GM12865 (cell line): ENCODE results near the gene ZNF701.
A peak's percentile ranks its signal among the peaks of the same experiment; 100 is the strongest.
"Not testable (repeated sequence)": the region's sequence is repeated elsewhere in the genome, so short reads cannot be mapped to it uniquely, and the experiment has no call there.

Source experiments
- DNase-seq: peaks from one replicate; pipeline ENCODE4 v3.0.0; 2010; ENCODE audit warnings: low read depth
- H3K4me3 ChIP-seq: 2 replicates; pipeline ENCODE4 v1.5.1; 2011; ENCODE audit warnings: mild to moderate bottlenecking, low read depth, low read length, control low read depth
- TF ChIP-seq, protein P1 (sequence below): IDR thresholded peaks from 2 replicates; pipeline ENCODE4 v1.5.1; 2011; ENCODE audit warnings: low read length, control low read depth, low read depth, inconsistent platforms; ENCODE audit not compliant: insufficient read depth; ENCODE audit errors: missing control alignments

ZNF701 gene

DNA sequence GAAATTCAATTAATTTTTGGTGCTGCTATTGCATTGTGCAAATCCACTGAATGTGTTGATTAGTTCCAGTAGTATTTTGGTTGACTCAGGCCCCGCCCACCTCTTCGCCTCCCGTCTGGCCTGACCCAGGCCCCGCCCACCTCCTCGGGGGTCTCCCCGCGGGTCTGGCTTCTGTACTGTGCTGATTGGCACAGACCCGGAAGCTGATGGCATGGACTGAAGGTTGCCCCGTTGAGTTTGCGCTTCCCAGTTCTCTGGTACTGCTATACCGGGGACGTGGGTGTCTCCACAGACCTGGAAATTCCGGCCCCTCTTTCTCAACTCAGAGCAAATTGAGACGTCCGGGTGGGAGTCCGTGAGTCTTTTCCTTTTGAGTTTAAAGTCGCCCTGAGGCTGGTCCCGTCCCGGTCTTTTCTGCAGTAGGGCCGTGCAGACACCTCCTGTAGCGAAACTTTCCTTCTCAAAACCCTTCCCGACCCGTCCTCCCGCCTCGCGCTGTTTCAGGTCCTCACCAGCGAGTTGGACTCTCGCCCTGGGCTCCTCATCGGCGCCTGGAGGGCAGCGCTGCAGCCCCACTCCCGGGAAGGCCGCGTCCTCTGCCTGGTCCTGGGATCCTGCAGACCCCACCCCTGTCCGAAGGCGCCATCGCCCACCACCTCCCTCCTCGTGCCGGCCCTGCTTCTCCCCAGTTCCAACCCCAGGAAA, 14.8 kb downstream of the ZNF701 start:
- no peak overlapping the region for H3K4me3 ChIP-seq
- TF ChIP-seq, protein P1, sequence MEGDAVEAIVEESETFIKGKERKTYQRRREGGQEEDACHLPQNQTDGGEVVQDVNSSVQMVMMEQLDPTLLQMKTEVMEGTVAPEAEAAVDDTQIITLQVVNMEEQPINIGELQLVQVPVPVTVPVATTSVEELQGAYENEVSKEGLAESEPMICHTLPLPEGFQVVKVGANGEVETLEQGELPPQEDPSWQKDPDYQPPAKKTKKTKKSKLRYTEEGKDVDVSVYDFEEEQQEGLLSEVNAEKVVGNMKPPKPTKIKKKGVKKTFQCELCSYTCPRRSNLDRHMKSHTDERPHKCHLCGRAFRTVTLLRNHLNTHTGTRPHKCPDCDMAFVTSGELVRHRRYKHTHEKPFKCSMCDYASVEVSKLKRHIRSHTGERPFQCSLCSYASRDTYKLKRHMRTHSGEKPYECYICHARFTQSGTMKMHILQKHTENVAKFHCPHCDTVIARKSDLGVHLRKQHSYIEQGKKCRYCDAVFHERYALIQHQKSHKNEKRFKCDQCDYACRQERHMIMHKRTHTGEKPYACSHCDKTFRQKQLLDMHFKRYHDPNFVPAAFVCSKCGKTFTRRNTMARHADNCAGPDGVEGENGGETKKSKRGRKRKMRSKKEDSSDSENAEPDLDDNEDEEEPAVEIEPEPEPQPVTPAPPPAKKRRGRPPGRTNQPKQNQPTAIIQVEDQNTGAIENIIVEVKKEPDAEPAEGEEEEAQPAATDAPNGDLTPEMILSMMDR = no peak
- DNase-seq = no peak

DNA sequence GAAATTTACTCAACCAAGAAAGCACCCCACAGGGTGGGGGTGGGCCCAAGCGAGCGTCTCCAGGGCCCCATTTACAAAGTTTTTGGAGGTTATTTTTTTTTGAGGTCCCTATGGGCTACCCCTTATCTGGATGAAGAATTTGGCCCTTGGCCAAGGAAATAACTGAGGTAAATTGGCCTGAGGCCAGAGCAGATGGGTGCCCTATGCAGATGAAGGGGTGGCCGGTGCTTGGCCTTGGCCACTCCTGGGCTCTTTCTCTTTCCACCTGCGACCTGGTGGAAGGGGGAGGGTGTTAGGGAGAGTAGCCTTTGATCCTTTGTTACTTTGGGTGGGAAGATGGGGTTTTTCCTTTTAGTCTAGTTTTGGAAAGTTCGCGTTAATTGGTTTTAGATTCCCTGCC, 15.5 kb downstream of the ZNF701 start:
- no peak for DNase-seq
- TF ChIP-seq, protein P1 = no peak
- no peak overlapping the region for H3K4me3 ChIP-seq

DNA sequence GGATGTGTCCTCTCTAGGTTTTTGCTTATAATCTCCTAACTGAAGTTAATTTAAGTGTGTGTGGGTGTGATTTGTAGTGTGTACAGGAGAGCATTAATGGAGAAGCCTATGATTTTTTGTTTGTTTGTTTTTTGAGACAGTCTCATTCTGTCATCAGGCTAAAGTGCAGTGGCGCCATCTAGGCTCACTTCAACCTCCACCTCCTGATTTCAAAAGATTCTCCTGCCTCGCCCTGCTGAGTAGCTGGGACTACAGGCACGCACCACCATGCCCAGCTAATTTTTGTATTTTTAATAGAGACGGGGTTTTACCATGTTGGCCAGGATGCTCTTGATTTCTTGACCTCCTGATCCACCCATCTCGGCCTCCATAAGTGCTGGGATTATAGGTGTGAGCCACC, 20.6 kb downstream of the ZNF701 start:
- TF ChIP-seq, protein P1 = no peak
- DNase-seq = no peak
- no peak overlapping the region for H3K4me3 ChIP-seq

DNA sequence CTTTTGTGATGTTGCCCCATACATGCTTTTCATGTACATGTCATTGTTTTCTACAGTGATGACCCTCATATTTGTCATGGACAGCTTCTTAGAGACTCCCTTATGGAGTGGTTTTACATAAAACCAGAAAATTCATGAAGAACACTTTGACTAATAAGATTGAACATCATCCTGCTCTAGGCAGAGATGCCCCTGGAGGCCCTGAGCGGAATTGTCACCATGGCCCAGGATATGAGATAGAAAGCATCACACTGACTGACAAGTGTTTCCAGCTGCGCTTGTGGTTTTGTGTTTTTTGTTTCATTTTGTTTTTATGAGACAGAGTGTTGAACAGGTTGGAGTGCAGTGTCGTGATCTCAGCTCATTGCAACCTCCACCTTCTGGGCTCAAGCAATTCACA, 22.2 kb downstream of the ZNF701 start:
- H3K4me3 ChIP-seq = no peak overlapping the region
- no peak for DNase-seq
- TF ChIP-seq, protein P1 = no peak

DNA sequence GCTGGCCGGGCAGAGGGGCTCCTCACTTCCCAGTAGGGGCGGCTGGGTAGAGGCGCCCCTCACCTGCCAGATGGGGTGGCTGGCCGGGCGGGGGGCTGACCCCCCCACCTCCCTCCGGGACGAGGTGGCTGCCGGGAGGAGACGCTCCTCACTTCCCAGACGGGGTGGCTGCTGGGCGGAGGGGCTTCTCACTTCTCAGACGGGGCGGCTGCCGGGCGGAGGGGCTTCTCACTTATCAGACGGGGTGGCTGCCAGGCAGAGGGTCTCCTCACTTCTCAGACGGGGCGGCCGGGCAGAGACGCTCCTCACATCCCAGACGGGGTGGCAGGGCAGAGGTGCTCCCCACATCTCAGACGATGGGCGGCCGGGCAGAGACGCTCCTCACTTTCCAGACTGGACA, 23.4 kb downstream of the ZNF701 start:
- not testable (repeated sequence) for H3K4me3 ChIP-seq, DNase-seq

DNA sequence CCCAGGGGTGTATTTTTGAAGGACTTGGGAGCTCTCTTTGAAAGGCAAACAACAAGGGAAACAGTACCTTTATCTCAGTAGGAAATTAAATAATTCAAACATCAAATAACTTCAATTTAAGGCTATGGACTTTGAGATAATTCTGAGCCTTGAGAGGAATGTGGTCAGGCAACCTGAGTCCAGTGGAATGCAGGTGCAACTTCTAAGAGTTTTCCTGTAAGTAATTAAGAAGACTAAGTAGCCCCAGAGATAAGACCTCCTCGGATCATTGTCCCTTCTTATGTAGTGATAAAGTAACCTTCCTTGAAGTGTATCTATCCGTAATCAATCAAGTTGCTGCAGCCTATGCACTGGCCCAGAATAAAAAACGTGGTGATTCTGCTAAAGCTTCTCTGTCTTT, 29.2 kb downstream of the ZNF701 start:
- H3K4me3 ChIP-seq = no peak overlapping the region
- TF ChIP-seq, protein P1 = no peak
- DNase-seq = no peak

DNA sequence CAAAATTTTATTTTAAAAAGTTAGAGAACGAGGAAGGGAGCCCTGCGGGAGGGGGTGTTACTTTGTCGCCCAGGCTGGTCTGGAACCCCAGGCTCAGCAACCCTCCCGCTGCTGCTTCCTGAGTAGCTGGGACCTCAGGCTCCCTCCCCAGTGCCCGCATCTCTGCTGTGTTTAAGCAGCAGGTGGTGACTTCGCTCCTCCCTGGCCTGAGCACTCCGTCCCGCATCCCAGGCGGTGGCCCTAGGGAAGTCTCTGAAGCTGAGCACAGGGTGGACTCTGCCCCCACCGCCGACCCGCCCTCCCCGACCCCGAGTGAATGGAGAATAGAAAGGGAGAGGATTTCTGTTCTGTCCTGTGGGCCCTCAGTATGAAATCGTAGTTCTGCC, 30.5 kb downstream of the ZNF701 start:
- TF ChIP-seq, protein P1 = no peak
- peak overlapping the region; percentile 48 for H3K4me3 ChIP-seq
- peak; percentile 25 for DNase-seq
